GM23338 (cell line): ENCODE results near the gene ATP9A. TPM values are rescaled to one million over a fixed set of nuclear protein-coding genes. Genes with fewer than 3 reads are reported as not detected.

ENCODE experiments used
- ATAC-seq: fragments of 200-7000 bp; cut with Tn5 transposase; 3 replicates; pipeline ENCODE4 v1.9.1; 2020
- DNase-seq: peaks from one replicate; pipeline ENCODE4 v3.0.0-alpha.2; 2015; ENCODE audit warnings: low spot score
- H2AFZ ChIP-seq: fragments of 200-600 bp; sonication (generic); 2 replicates; pipeline ENCODE4 v1.8.0; 2016; ENCODE audit warnings: antibody characterized with exemption, mild to moderate bottlenecking, moderate library complexity
- H3F3A ChIP-seq: fragments of 200-600 bp; sonication (generic); replicated peaks from 2 replicates; pipeline ENCODE4 v1.8.0; 2017; ENCODE audit warnings: antibody characterized with exemption, mixed run types, low read depth
- H3K27ac ChIP-seq: fragments of 200-600 bp; sonication (generic); 2 replicates; pipeline ENCODE4 v1.6.1; 2016; ENCODE audit warnings: low read depth
- H3K27me3 ChIP-seq: fragments of 200-600 bp; sonication (generic); 2 replicates; pipeline ENCODE4 v1.8.0; 2016; ENCODE audit warnings: mild to moderate bottlenecking, mixed run types, moderate library complexity; ENCODE audit not compliant: insufficient read depth
- H3K36me3 ChIP-seq: fragments of 200-600 bp; sonication (generic); 2 replicates; pipeline ENCODE4 v1.8.0; 2016; ENCODE audit warnings: mild to moderate bottlenecking; ENCODE audit not compliant: insufficient read depth
- H3K4me1 ChIP-seq: fragments of 200-600 bp; sonication (generic); 2 replicates; pipeline ENCODE4 v1.8.0; 2016; ENCODE audit warnings: mild to moderate bottlenecking, moderate library complexity; ENCODE audit not compliant: insufficient read depth
- H3K4me2 ChIP-seq: fragments of 200-600 bp; sonication (generic); 2 replicates; pipeline ENCODE4 v1.7.1; 2017; ENCODE audit warnings: mixed run types
- H3K4me3 ChIP-seq: fragments of 200-600 bp; sonication (generic); 2 replicates; pipeline ENCODE4 v1.6.1; 2016; ENCODE audit warnings: mixed run types
- H3K79me2 ChIP-seq: fragments of 200-600 bp; sonication (generic); replicated peaks from 2 replicates; pipeline ENCODE4 v1.8.0; 2017; ENCODE audit warnings: mild to moderate bottlenecking; ENCODE audit not compliant: insufficient read depth
- H3K9me2 ChIP-seq: fragments of 200-600 bp; sonication (generic); 2 replicates; pipeline ENCODE4 v1.8.0; 2017; ENCODE audit not compliant: insufficient read depth
- H4K20me1 ChIP-seq: fragments of 200-600 bp; sonication (generic); replicated peaks from 2 replicates; pipeline ENCODE4 v1.8.0; 2017; ENCODE audit warnings: mild to moderate bottlenecking; ENCODE audit not compliant: insufficient read depth
- H3K27ac Mint-ChIP-seq: 2 replicates; pipeline ENCODE4 v1.8.0; 2020; ENCODE audit warnings: inconsistent platforms, mild to moderate bottlenecking, moderate library complexity, mixed read lengths
- H3K27me3 Mint-ChIP-seq: 3 replicates; pipeline ENCODE4 v1.8.0; 2022; ENCODE audit warnings: low read depth, mild to moderate bottlenecking, moderate library complexity, mixed read lengths, inconsistent platforms; ENCODE audit not compliant: insufficient read depth, poor library complexity
- H3K36me3 Mint-ChIP-seq: 3 replicates; pipeline ENCODE4 v1.8.0; 2021; ENCODE audit warnings: low read depth, mild to moderate bottlenecking, inconsistent platforms, moderate library complexity, mixed read lengths
- H3K4me1 Mint-ChIP-seq: 3 replicates; pipeline ENCODE4 v1.8.0; 2020; ENCODE audit warnings: mild to moderate bottlenecking, inconsistent platforms, mixed read lengths
- H3K4me3 Mint-ChIP-seq: 3 replicates; pipeline ENCODE4 v1.8.0; 2021; ENCODE audit warnings: moderate library complexity, mild to moderate bottlenecking, inconsistent platforms, mixed read lengths
- H3K9me3 Mint-ChIP-seq: 3 replicates; pipeline ENCODE4 v1.8.0; 2020; ENCODE audit warnings: moderate library complexity, mild to moderate bottlenecking, inconsistent platforms, mixed read lengths
- CREB1 ChIP-seq: fragments of 250-450 bp; sonication (Bioruptor Pico); IDR thresholded peaks from 2 replicates; pipeline ENCODE4 v1.5.0; 2020; ENCODE audit warnings: low read depth, mild to moderate bottlenecking, moderate library complexity
- EZH2 ChIP-seq: fragments of 200-600 bp; sonication (generic); IDR thresholded peaks from one replicate; pipeline ENCODE4 v1.8.0; 2017; ENCODE audit warnings: antibody characterized with exemption, mild to moderate bottlenecking, low read depth; ENCODE audit not compliant: unreplicated experiment
- EZH2phosphoT487 ChIP-seq: fragments of 200-600 bp; sonication (generic); IDR thresholded peaks from one replicate; pipeline ENCODE4 v1.8.1; 2018; ENCODE audit warnings: antibody characterized with exemption; ENCODE audit not compliant: unreplicated experiment
- JUNB ChIP-seq: IDR thresholded peaks from one replicate; pipeline ENCODE4 v1.6.1; 2016; ENCODE audit warnings: antibody characterized with exemption; ENCODE audit not compliant: unreplicated experiment
- NANOG ChIP-seq: IDR thresholded peaks from 2 replicates; pipeline ENCODE4 v1.6.1; 2016; ENCODE audit warnings: antibody characterized with exemption, borderline replicate concordance
- POLR2AphosphoS5 ChIP-seq: IDR thresholded peaks from 2 replicates; pipeline ENCODE4 v1.6.1; 2016; ENCODE audit warnings: antibody characterized with exemption, low read depth
- REST ChIP-seq: IDR thresholded peaks from one replicate; pipeline ENCODE4 v1.6.1; 2018; ENCODE audit warnings: antibody characterized with exemption; ENCODE audit not compliant: unreplicated experiment
- STAT1 ChIP-seq: IDR thresholded peaks from one replicate; pipeline ENCODE4 v1.6.1; 2016; ENCODE audit warnings: antibody characterized with exemption; ENCODE audit not compliant: unreplicated experiment
- ZNF114 ChIP-seq: fragments of 250-450 bp; sonication (Bioruptor Pico); IDR thresholded peaks from 2 replicates; pipeline ENCODE4 v1.5.0; 2020; ENCODE audit warnings: mild to moderate bottlenecking, moderate library complexity
- ZNF331 ChIP-seq: fragments of 250-450 bp; sonication (Bioruptor Pico); IDR thresholded peaks from 2 replicates; pipeline ENCODE4 v1.5.0; 2020; ENCODE audit warnings: low read depth, mild to moderate bottlenecking, moderate library complexity
- polyA plus RNA-seq: library from polyadenylated mRNA; unstranded; fragments of >200 nt; fragmentation: Nextera tagmentation; extraction: Ambion mirVana; gene quantifications from 2 replicates; pipeline ENCODE4 v1.2.1, GENCODE V29; 2016
- total RNA-seq: library from RNA; depleted of rRNA; stranded (reverse); fragments of >200 nt; shearing (Covaris generic); gene quantifications from 2 replicates; pipeline ENCODE4 v1.2.3, GENCODE V29; 2014
- TF ChIP-seq, protein P1 (sequence below): IDR thresholded peaks from 2 replicates; pipeline ENCODE4 v1.6.1; 2016; ENCODE audit warnings: antibody characterized with exemption
- TF ChIP-seq, protein P2 (sequence below): fragments of 250-450 bp; sonication (Bioruptor Pico); IDR thresholded peaks from 2 replicates; pipeline ENCODE4 v1.5.0; 2020; ENCODE audit warnings: mild to moderate bottlenecking, moderate library complexity
- TF ChIP-seq, protein P3 (sequence below), 2 experiments: fragments of 200-600 bp in 1 of 2; sonication (generic) in 1 of 2; conservative IDR thresholded peaks; 2 replicates each; pipeline versions ENCODE4 v1.5.1 to v1.6.1; 2016 to 2017; ENCODE audit warnings: antibody characterized with exemption in 2 of 2, low read depth in 2 of 2, mild to moderate bottlenecking in 2 of 2, moderate library complexity in 1 of 2

ATP9A gene
- total and polyA plus RNA-seq, 2 experiments from 2014 or later = 0.94 to 5.9 TPM

DNA sequence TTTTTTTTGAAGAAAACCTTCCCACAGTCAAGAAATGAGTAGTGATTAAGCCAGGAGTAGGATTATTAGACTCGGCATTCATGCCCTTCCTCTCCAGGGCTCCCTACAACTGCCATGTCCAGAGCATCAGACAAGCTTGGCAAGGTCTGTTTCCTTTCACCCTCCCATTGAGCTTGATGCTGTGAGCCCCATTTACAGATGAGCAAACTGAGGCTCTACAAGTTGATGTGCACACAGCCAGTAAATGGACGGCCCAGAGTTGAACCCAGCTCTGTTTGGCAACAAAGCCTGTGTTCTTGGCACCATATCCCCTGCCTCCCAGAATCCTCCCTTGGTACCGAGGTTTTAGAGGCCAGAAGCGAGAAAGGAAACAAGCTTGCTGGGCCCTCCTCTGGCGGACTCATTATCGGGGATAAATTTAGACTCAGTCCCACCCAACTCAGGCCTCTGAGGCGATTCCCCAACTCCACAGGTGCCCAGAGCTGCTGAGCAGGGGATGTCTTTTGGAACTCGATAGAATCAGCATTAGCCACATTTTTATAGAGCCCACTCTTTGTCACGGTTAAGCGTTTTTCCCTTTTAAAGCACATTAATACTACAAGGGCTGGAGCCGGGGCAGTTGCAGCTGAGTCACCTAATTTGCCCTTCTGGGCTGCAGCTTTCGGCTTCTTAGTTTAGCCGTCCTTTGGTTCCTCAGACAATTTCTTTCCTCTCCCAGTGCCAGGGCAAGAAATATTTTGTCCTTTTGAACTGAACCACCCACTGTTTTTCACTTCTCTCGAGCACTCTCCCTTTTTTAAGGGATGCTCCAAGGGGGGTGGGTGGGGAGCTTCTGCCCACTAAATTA lies 202.7 kb downstream of the ATP9A start:
- H3F3A ChIP-seq = peaks cover 4% of the 10 kb centered on the region; the same call in 1 of the 2 replicates
- no peaks in the 10 kb centered on the region for H3K79me2 ChIP-seq
- H3K27ac Mint-ChIP-seq = no peak overlapping the region
- no peak overlapping the region for H3K4me3 ChIP-seq
- peaks cover 3% of the 10 kb centered on the region; the same call in 2 of the 3 replicates for H3K9me3 Mint-ChIP-seq
- H3K27me3 Mint-ChIP-seq = peaks cover 39% of the 10 kb centered on the region
- no peak for DNase-seq
- peaks cover 46% of the 10 kb centered on the region for H3K27me3 ChIP-seq
- no peak overlapping the region for H2AFZ ChIP-seq
- no peaks in the 10 kb centered on the region for H3K36me3 Mint-ChIP-seq
- TF ChIP-seq POLR2AphosphoS5 (no peak), EZH2phosphoT487 (no peak), EZH2 (no peak), REST (no peak), JUNB (no peak), CREB1 (no peak), STAT1 (no peak), NANOG (no peak), ZNF114 (CRISPR knock-in tag) (no peak), ZNF331 (CRISPR knock-in tag) (no peak)
- TF ChIP-seq, protein P1, sequence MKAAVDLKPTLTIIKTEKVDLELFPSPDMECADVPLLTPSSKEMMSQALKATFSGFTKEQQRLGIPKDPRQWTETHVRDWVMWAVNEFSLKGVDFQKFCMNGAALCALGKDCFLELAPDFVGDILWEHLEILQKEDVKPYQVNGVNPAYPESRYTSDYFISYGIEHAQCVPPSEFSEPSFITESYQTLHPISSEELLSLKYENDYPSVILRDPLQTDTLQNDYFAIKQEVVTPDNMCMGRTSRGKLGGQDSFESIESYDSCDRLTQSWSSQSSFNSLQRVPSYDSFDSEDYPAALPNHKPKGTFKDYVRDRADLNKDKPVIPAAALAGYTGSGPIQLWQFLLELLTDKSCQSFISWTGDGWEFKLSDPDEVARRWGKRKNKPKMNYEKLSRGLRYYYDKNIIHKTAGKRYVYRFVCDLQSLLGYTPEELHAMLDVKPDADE = no peak
- TF ChIP-seq, protein P2, sequence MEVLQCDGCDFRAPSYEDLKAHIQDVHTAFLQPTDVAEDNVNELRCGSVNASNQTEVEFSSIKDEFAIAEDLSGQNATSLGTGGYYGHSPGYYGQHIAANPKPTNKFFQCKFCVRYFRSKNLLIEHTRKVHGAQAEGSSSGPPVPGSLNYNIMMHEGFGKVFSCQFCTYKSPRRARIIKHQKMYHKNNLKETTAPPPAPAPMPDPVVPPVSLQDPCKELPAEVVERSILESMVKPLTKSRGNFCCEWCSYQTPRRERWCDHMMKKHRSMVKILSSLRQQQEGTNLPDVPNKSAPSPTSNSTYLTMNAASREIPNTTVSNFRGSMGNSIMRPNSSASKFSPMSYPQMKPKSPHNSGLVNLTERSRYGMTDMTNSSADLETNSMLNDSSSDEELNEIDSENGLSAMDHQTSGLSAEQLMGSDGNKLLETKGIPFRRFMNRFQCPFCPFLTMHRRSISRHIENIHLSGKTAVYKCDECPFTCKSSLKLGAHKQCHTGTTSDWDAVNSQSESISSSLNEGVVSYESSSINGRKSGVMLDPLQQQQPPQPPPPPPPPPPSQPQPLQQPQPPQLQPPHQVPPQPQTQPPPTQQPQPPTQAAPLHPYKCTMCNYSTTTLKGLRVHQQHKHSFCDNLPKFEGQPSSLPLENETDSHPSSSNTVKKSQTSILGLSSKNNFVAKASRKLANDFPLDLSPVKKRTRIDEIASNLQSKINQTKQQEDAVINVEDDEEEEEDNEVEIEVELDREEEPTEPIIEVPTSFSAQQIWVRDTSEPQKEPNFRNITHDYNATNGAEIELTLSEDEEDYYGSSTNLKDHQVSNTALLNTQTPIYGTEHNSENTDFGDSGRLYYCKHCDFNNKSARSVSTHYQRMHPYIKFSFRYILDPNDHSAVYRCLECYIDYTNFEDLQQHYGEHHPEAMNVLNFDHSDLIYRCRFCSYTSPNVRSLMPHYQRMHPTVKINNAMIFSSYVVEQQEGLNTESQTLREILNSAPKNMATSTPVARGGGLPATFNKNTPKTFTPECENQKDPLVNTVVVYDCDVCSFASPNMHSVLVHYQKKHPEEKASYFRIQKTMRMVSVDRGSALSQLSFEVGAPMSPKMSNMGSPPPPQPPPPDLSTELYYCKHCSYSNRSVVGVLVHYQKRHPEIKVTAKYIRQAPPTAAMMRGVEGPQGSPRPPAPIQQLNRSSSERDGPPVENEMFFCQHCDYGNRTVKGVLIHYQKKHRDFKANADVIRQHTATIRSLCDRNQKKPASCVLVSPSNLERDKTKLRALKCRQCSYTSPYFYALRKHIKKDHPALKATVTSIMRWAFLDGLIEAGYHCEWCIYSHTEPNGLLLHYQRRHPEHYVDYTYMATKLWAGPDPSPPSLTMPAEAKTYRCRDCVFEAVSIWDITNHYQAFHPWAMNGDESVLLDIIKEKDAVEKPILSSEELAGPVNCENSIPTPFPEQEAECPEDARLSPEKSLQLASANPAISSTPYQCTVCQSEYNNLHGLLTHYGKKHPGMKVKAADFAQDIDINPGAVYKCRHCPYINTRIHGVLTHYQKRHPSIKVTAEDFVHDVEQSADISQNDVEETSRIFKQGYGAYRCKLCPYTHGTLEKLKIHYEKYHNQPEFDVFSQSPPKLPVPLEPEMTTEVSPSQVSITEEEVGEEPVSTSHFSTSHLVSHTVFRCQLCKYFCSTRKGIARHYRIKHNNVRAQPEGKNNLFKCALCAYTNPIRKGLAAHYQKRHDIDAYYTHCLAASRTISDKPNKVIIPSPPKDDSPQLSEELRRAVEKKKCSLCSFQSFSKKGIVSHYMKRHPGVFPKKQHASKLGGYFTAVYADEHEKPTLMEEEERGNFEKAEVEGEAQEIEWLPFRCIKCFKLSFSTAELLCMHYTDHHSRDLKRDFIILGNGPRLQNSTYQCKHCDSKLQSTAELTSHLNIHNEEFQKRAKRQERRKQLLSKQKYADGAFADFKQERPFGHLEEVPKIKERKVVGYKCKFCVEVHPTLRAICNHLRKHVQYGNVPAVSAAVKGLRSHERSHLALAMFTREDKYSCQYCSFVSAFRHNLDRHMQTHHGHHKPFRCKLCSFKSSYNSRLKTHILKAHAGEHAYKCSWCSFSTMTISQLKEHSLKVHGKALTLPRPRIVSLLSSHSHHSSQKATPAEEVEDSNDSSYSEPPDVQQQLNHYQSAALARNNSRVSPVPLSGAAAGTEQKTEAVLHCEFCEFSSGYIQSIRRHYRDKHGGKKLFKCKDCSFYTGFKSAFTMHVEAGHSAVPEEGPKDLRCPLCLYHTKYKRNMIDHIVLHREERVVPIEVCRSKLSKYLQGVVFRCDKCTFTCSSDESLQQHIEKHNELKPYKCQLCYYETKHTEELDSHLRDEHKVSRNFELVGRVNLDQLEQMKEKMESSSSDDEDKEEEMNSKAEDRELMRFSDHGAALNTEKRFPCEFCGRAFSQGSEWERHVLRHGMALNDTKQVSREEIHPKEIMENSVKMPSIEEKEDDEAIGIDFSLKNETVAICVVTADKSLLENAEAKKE (CRISPR knock-in tag) = no peak
- TF ChIP-seq, protein P3, sequence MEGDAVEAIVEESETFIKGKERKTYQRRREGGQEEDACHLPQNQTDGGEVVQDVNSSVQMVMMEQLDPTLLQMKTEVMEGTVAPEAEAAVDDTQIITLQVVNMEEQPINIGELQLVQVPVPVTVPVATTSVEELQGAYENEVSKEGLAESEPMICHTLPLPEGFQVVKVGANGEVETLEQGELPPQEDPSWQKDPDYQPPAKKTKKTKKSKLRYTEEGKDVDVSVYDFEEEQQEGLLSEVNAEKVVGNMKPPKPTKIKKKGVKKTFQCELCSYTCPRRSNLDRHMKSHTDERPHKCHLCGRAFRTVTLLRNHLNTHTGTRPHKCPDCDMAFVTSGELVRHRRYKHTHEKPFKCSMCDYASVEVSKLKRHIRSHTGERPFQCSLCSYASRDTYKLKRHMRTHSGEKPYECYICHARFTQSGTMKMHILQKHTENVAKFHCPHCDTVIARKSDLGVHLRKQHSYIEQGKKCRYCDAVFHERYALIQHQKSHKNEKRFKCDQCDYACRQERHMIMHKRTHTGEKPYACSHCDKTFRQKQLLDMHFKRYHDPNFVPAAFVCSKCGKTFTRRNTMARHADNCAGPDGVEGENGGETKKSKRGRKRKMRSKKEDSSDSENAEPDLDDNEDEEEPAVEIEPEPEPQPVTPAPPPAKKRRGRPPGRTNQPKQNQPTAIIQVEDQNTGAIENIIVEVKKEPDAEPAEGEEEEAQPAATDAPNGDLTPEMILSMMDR (conservative IDR thresholded peaks at IDR 0.05; ENCODE audit: low read depth in 2 of 2) = no peak
- H3K4me1 ChIP-seq = peaks cover 14% of the 10 kb centered on the region
- H3K9me2 ChIP-seq = no peaks in the 10 kb centered on the region
- ATAC-seq = no peak
- H4K20me1 ChIP-seq = no peaks in the 10 kb centered on the region; the same call in 1 of the 2 replicates
- H3K4me2 ChIP-seq = no peak overlapping the region
- H3K27ac ChIP-seq = no peak overlapping the region
- no peak overlapping the region for H3K4me3 Mint-ChIP-seq
- peaks cover 26% of the 10 kb centered on the region for H3K4me1 Mint-ChIP-seq
- H3K36me3 ChIP-seq = no peaks in the 10 kb centered on the region
